Right lobe of liver (tissue), 6 donors: ENCODE data around the gene SHC4. TPM values are rescaled to one million over a fixed set of nuclear protein-coding genes. Genes with fewer than 3 reads are reported as not detected.
A peak's percentile ranks its signal among the peaks of the same experiment; 100 is the strongest.

Source experiments
- ATAC-seq, 4 donors: fragments of 200-7000 bp; cut with Tn5 transposase; one replicate each; pipeline ENCODE4 v1.9.1; 2020; ENCODE audit warnings: mild to moderate bottlenecking in 4 of 4, moderate library complexity in 4 of 4
- DNase-seq, 3 donors: peaks; one replicate each; pipeline ENCODE4 v3.0.0-alpha.2; 2020
- H3K27ac ChIP-seq, 3 donors: fragments of 200-600 bp; one replicate each; pipeline ENCODE4 v1.8.0; 2022
- H3K27me3 ChIP-seq, 2 donors: fragments of 200-600 bp; one replicate each; pipeline ENCODE4 v1.8.0; 2022
- H3K36me3 ChIP-seq, 4 donors: fragments of 200-600 bp; sonication (generic) in 1 of 4; one replicate each; pipeline versions ENCODE4 v1.5.1 to v1.8.0; 2017 to 2022; ENCODE audit warnings: control low read depth in 1 of 4
- H3K4me1 ChIP-seq, 4 donors: fragments of 200-600 bp; sonication (generic) in 1 of 4; one replicate each; pipeline versions ENCODE4 v1.5.1 to v1.8.0; 2017 to 2022; ENCODE audit warnings: control low read depth in 1 of 4
- H3K4me3 ChIP-seq, 3 donors: fragments of 200-600 bp; one replicate each; pipeline ENCODE4 v1.8.0; 2022
- H3K9me3 ChIP-seq, 4 donors: fragments of 200-600 bp; sonication (generic) in 1 of 4; one replicate each; pipeline versions ENCODE4 v1.5.1 to v1.8.0; 2017 to 2022; ENCODE audit warnings: control low read depth in 1 of 4
- CTCF ChIP-seq, 4 donors: fragments of 200-600 bp in 3 of 4; fragments of 450-650 bp in 1 of 4; IDR thresholded peaks; one replicate each; pipeline versions ENCODE4 v1.5.1 to v1.8.0; 2016 to 2022; ENCODE audit warnings: antibody characterized with exemption in 4 of 4, mild to moderate bottlenecking in 2 of 4
- POLR2A ChIP-seq: fragments of 450-650 bp; IDR thresholded peaks from one replicate; pipeline ENCODE4 v1.6.1; 2017; ENCODE audit warnings: antibody characterized with exemption, mild to moderate bottlenecking
- WGBS: methylation state at CpG from one replicate; pipeline ENCODE4 v1.1.6; 2018; ENCODE audit warnings: low coverage, low lambda C conversion rate; ENCODE audit not compliant: insufficient coverage; ENCODE audit errors: missing lambda C conversion rate; 5-methylcytosine and 5-hydroxymethylcytosine counted together
- intact Hi-C, 2 donors: fragments of 100-400 bp; cut with DNase I; formaldehyde crosslinking; loops; one replicate each; pipeline versions ENCODE4 v1.11.2 to v1.14.1; 2022
- total RNA-seq, 6 experiments: library from RNA; depleted of rRNA in 2 of 6; stranded (reverse); fragments of >200 nt in 2 of 6; fragmentation: NEBNext Ultra II Directional in 3 of 6; extraction: Animal tissue kit (Norgen Biotek cat#: 25700) in 3 of 6; gene quantifications; one replicate each; pipeline versions ENCODE4 v1.1.0 to v1.2.4, GENCODE V29; 2016 to 2023
- donor health status: DM: no; HTN: yes; CAD: no.
- donor health status: DM: no; HTN: no; CAD: no.
- donor health status: DM: no; HTN: no; CAD: no.
- donor health status: DM: no; HTN: yes; CAD: no.
- donor health status: DM: no; HTN: yes; CAD: no.

SHC4 gene
- total RNA-seq, 6 experiments from 2014 or later = 0.04 to 0.87 (median 0.04) TPM; not detected in 3

- Histone ChIP-seq H3K4me1 (no peaks in the 10 kb centered on the region), H3K4me3 (no peak overlapping the region), H3K27ac (no peak overlapping the region), H3K27me3 (no peaks in the 10 kb centered on the region), H3K9me3 (no peaks in the 10 kb centered on the region), H3K36me3 (no peaks in the 10 kb centered on the region)
- WGBS = 49% methylated on average over 9 of the region's 9 CpGs
- intact Hi-C loops = no loop called here
- TF ChIP-seq CTCF (IDR thresholded peaks at IDR 0.05) = no peak
- TF ChIP-seq POLR2A = no peak
- DNase-seq (no peak), ATAC-seq (peak in 1 of 4 donors; percentile 28)
Measured at GRCh38 chr15:48925714-48926223, 38.0 kb downstream of the SHC4 start.

DNA sequence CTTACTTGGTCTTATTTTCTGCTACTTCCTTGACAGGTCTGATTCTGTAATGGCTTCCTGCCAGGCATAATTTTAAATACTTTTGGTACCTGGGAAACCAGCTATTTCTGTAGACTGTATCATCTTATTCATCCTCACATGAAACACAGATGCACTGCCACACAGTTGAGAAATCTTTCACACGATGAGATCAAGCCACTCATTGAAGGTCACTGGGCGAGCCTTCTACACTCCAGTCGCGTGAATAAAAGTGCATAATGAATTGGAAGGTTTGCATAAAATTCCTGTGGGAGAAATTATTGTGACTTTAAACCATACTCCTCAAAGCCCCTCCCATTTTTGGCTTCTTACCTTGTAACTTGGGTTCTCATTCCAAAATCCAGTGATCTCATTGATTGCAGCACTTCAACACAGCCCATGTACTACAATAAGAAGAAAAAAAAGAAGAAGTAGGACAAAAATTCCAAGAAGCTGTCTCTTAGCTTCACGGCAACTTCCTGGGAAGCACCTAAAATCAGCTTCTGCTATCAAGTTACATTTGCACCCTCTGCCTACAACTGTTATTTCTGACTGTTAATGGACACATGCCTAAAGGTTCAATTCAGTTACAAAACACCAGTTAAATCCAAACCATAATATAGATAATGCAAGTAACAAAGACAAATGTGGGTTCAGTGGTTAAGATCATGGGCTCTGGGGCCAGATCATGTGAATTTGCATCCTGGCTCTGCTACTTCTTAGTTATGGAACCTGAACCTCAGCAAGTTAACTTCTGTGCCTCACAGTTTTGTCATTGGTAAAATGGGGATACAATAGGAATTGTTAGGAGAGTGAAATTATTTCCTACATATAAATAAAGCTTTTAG is 39.0 kb downstream of the SHC4 start:
- Histone ChIP-seq H3K4me3 (no peak overlapping the region), H3K4me1 (no peaks in the 10 kb centered on the region), H3K27ac (no peak overlapping the region), H3K27me3 (no peaks in the 10 kb centered on the region), H3K36me3 (no peaks in the 10 kb centered on the region), H3K9me3 (no peaks in the 10 kb centered on the region)
- no peak for DNase-seq
- 76% methylated on average over 5 of the region's 5 CpGs for WGBS
- intact Hi-C loops = no loop called here
- TF ChIP-seq CTCF (IDR thresholded peaks at IDR 0.05) = no peak
- no peak for ATAC-seq

- ATAC-seq (no peak), DNase-seq (no peak)
- Histone ChIP-seq H3K4me1 (no peaks in the 10 kb centered on the region), H3K27me3 (no peaks in the 10 kb centered on the region), H3K27ac (no peak overlapping the region), H3K4me3 (no peak overlapping the region), H3K36me3 (no peaks in the 10 kb centered on the region), H3K9me3 (no peaks in the 10 kb centered on the region)
- no peak for TF ChIP-seq POLR2A
- TF ChIP-seq CTCF (IDR thresholded peaks at IDR 0.05) = no peak
- 80% methylated on average over 2 of the region's 2 CpGs for WGBS
- intact Hi-C loops = no loop called here
Measured at GRCh38 chr15:48922046-48922445, 41.7 kb downstream of the SHC4 start.

DNA sequence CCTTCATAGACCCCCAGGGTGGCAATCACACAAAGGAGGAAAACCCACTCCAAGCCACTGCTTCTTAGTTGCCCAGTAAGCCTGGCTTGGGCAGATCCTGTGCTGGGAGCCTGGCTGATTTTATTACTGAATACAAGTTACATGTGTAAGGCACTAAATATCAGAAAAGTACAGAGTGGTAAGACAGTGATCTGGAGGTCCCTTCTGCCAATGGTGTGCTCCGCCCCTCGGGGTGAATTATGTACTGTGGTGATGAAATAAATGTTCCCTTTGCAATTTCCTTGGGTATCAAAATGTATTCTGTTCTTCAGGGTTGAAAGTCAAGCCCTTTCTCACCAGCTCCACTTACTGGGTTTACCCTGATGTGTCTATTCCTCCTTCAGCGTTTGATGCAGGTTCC is 47.0 kb downstream of the SHC4 start:
- DNase-seq (no peak), ATAC-seq (no peak)

More for the DNA sequence above, 47.0 kb downstream of the SHC4 start:
- H3K4me3 ChIP-seq = no peak overlapping the region
- no peaks in the 10 kb centered on the region for H3K4me1 ChIP-seq
- no peak overlapping the region for H3K27ac ChIP-seq
- H3K36me3 ChIP-seq = no peaks in the 10 kb centered on the region
- no peaks in the 10 kb centered on the region for H3K27me3 ChIP-seq
- no peaks in the 10 kb centered on the region for H3K9me3 ChIP-seq
- 72% methylated on average over 3 of the region's 3 CpGs for WGBS
- TF ChIP-seq CTCF (IDR thresholded peaks at IDR 0.05) (no peak), POLR2A (no peak)
- intact Hi-C loops = no loop called here
